Smooth muscle cell (in vitro differentiated cells): ENCODE results near the gene SS18. TPM values are rescaled to one million over a fixed set of nuclear protein-coding genes. Genes with fewer than 3 reads are reported as not detected.

Experiments used
- DNase-seq: peaks from one replicate; lab custom pipeline; 2025; ENCODE audit not compliant: unreplicated experiment; lab: John Stamatoyannopoulos, UW
- H2AFZ ChIP-seq: fragments of 200-600 bp; sonication (generic); 2 replicates; pipeline ENCODE4 v1.6.0; 2016; ENCODE audit warnings: antibody characterized with exemption, low read depth, mild to moderate bottlenecking
- H3F3A ChIP-seq: fragments of 200-600 bp; sonication (generic); 2 replicates; pipeline ENCODE4 v1.6.0; 2017; ENCODE audit warnings: antibody characterized with exemption, low read depth
- H3K27ac ChIP-seq: fragments of 200-600 bp; sonication (generic); 2 replicates; pipeline ENCODE4 v1.5.1; 2016; ENCODE audit warnings: low read depth, mild to moderate bottlenecking
- H3K27me3 ChIP-seq: fragments of 200-600 bp; sonication (generic); 2 replicates; pipeline ENCODE4 v1.6.1; 2016; ENCODE audit warnings: low read depth, mild to moderate bottlenecking
- H3K36me3 ChIP-seq: fragments of 200-600 bp; sonication (generic); 2 replicates; pipeline ENCODE4 v1.5.1; 2016; ENCODE audit warnings: low read depth
- H3K4me1 ChIP-seq: fragments of 200-600 bp; sonication (generic); 2 replicates; pipeline ENCODE4 v1.5.1; 2016; ENCODE audit warnings: low read depth
- H3K4me2 ChIP-seq: fragments of 200-600 bp; sonication (generic); 2 replicates; pipeline ENCODE4 v1.6.0; 2016; ENCODE audit warnings: mild to moderate bottlenecking
- H3K4me3 ChIP-seq: fragments of 200-600 bp; sonication (generic); 2 replicates; pipeline ENCODE4 v1.5.1; 2016; ENCODE audit warnings: mild to moderate bottlenecking
- H3K79me2 ChIP-seq: fragments of 200-600 bp; sonication (generic); 2 replicates; pipeline ENCODE4 v1.6.0; 2016; ENCODE audit warnings: low read depth, mild to moderate bottlenecking
- H3K9ac ChIP-seq: fragments of 200-600 bp; sonication (generic); 2 replicates; pipeline ENCODE4 v1.6.0; 2016; ENCODE audit warnings: low read depth
- H3K9me3 ChIP-seq: fragments of 200-600 bp; sonication (generic); replicated peaks from 2 replicates; pipeline ENCODE4 v1.5.1; 2016; ENCODE audit warnings: low read depth
- H4K20me1 ChIP-seq: fragments of 200-600 bp; sonication (generic); 2 replicates; pipeline ENCODE4 v1.6.0; 2016; ENCODE audit warnings: low read depth
- WGBS: methylation state at CpG from one replicate; pipeline ENCODE4 v1.1.7; 2016; ENCODE audit warnings: low lambda C conversion rate; 5-methylcytosine and 5-hydroxymethylcytosine counted together
- polyA plus RNA-seq: library from polyadenylated mRNA; unstranded; fragments of >200 nt; fragmentation: Nextera tagmentation; extraction: Ambion mirVana; gene quantifications from 2 replicates; pipeline ENCODE4 v1.2.1, GENCODE V29; 2016
- total RNA-seq: library from RNA; depleted of rRNA; stranded (reverse); fragments of >200 nt; gene quantifications from 2 replicates; pipeline ENCODE4 v1.2.3, GENCODE V29; 2014
- TF ChIP-seq, protein P1 (sequence below): fragments of 200-600 bp; sonication (generic); IDR thresholded peaks from 2 replicates; pipeline ENCODE4 v1.5.1; 2017; ENCODE audit warnings: borderline replicate concordance, mild to moderate bottlenecking, antibody characterized with exemption; ENCODE audit not compliant: insufficient read depth, poor library complexity, severe bottlenecking

Gene SS18
- total and polyA plus RNA-seq, 2 experiments from 2014 or later = 109 to 180 TPM

DNA sequence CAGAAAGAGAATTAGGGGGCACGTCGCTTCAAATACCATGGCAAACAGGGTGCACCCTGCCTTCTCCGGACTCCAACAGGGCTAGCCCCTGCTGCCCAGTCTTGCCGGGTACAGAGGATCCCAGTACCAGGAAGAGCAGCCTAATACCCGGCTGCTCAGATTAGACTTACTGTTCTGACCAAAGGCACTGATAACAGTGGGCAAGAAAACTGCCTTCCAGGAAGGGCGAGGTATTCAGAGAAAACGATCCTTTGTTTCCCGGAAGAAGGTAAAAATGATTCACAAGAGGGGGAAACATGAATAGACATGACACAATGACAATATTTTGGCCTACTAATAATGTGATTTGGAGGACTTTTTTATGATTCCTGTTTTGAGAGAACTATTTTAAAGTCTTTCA, 99.9 kb downstream of the SS18 start:
- H3K27me3 ChIP-seq = no peaks in the 10 kb centered on the region
- TF ChIP-seq, protein P1, sequence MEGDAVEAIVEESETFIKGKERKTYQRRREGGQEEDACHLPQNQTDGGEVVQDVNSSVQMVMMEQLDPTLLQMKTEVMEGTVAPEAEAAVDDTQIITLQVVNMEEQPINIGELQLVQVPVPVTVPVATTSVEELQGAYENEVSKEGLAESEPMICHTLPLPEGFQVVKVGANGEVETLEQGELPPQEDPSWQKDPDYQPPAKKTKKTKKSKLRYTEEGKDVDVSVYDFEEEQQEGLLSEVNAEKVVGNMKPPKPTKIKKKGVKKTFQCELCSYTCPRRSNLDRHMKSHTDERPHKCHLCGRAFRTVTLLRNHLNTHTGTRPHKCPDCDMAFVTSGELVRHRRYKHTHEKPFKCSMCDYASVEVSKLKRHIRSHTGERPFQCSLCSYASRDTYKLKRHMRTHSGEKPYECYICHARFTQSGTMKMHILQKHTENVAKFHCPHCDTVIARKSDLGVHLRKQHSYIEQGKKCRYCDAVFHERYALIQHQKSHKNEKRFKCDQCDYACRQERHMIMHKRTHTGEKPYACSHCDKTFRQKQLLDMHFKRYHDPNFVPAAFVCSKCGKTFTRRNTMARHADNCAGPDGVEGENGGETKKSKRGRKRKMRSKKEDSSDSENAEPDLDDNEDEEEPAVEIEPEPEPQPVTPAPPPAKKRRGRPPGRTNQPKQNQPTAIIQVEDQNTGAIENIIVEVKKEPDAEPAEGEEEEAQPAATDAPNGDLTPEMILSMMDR = no peak
- H3K9me3 ChIP-seq = no peaks in the 10 kb centered on the region
- H3K79me2 ChIP-seq = no peaks in the 10 kb centered on the region
- H3K4me1 ChIP-seq = no peaks in the 10 kb centered on the region
- no peak overlapping the region for H3K4me2 ChIP-seq
- DNase-seq = no peak
- H3K36me3 ChIP-seq = no peaks in the 10 kb centered on the region
- no peak overlapping the region for H3K9ac ChIP-seq
- no peak overlapping the region for H2AFZ ChIP-seq
- no peaks in the 10 kb centered on the region for H4K20me1 ChIP-seq
- WGBS = 92% methylated on average over 8 of the region's 8 CpGs
- H3F3A ChIP-seq = no peaks in the 10 kb centered on the region
- no peak overlapping the region for H3K27ac ChIP-seq
- no peak overlapping the region for H3K4me3 ChIP-seq

DNA sequence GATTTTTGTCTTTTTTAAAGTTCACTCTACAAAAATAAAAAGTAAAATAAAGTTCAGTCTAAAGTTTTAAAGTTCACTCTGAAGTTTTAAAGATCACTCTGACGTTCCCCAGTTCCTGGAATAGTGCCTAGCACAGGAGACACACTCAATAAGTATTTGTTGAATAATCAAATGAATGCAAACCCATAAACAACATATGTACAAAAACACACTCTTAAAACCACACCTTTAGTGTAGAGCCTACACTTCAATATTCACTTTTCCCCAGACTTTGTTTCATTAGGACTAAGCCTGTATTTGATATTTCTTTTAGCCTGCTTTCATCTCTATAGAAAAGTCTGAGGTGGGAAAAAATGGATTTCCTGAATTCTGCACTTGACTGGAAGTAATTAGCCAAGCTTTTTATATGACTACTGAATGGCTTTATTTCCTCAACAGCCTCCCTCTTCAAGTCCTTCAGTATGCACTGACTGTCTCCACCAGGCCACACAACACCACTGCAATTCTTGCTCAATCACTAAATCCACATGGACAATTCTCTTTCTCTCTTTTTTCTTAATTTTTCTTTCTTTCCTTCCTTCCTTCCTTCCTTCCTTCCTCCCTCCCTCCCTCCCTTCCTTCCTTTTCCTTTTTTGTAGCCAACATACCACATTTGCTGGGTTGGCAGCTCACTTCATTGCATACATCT, 104.6 kb downstream of the SS18 start:
- no peaks in the 10 kb centered on the region for H3K36me3 ChIP-seq
- H3K4me3 ChIP-seq = no peak overlapping the region
- no peak for DNase-seq
- no peak overlapping the region for H3K9ac ChIP-seq
- no peaks in the 10 kb centered on the region for H3K4me1 ChIP-seq
- H3K4me2 ChIP-seq = no peak overlapping the region
- no peaks in the 10 kb centered on the region for H3F3A ChIP-seq
- no peaks in the 10 kb centered on the region for H3K9me3 ChIP-seq
- no peaks in the 10 kb centered on the region for H4K20me1 ChIP-seq
- no peaks in the 10 kb centered on the region for H3K27me3 ChIP-seq
- 85% methylated on average over 1 of the region's 1 CpG for WGBS
- no peak overlapping the region for H3K27ac ChIP-seq
- H2AFZ ChIP-seq = no peak overlapping the region
- TF ChIP-seq, protein P1 = no peak
- H3K79me2 ChIP-seq = no peaks in the 10 kb centered on the region

DNA sequence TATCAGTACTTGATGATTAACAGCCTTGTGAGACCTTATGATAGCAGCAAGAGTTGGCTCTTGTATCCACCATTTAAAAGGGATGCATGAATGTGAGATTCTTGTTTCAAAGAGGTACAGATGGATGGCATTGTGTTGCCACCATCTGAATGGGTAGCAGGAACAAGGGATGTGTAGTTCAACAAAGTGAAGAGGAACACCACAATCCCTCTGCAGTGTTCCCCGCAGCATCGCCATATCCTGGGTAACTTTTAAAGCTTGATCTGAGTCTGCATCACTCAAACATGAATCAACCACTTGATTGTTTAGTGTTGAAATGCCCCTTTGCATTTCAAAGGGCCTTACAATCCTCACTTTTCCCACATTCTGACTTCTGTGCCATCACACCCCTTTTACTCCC, 106.7 kb downstream of the SS18 start:
- H4K20me1 ChIP-seq = no peaks in the 10 kb centered on the region
- peaks cover 2% of the 10 kb centered on the region for H3F3A ChIP-seq
- TF ChIP-seq, protein P1 = no peak
- H3K36me3 ChIP-seq = no peaks in the 10 kb centered on the region
- no peak overlapping the region for H3K27ac ChIP-seq
- H3K4me1 ChIP-seq = no peaks in the 10 kb centered on the region
- H3K27me3 ChIP-seq = no peaks in the 10 kb centered on the region
- no peak overlapping the region for H2AFZ ChIP-seq
- no peaks in the 10 kb centered on the region for H3K79me2 ChIP-seq
- no peak overlapping the region for H3K4me3 ChIP-seq
- H3K9me3 ChIP-seq = no peaks in the 10 kb centered on the region
- H3K9ac ChIP-seq = no peak overlapping the region
- 100% methylated on average over 2 of the region's 2 CpGs for WGBS
- no peak overlapping the region for H3K4me2 ChIP-seq
- DNase-seq = no peak

DNA sequence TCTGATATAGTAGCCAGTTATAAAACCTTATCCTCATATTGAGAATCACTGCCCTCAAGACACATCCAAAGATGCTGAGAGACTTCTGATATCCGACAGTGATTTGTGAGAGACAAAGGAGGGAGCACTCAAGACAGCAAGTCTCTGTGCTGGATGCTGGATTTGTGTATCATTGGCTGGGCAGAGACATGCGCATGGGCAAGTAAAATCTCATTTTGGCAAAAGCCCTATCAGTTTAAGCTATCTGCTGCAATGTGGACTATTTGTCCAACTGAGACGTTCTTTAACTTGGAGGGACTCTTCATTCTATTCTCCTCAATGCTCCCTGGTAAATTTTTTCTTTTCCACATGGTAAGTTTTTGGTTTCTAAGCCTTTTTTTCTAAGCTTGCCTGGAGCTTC, 107.5 kb downstream of the SS18 start:
- Histone ChIP-seq H2AFZ (no peak overlapping the region), H3K4me3 (no peak overlapping the region), H3K4me2 (no peak overlapping the region), H3K4me1 (no peaks in the 10 kb centered on the region), H3K9me3 (no peaks in the 10 kb centered on the region), H3K79me2 (no peaks in the 10 kb centered on the region), H4K20me1 (no peaks in the 10 kb centered on the region), H3K36me3 (no peaks in the 10 kb centered on the region), H3K27me3 (no peaks in the 10 kb centered on the region), H3K9ac (no peak overlapping the region), H3K27ac (no peak overlapping the region), H3F3A (peaks cover 5% of the 10 kb centered on the region)
- 94% methylated on average over 3 of the region's 3 CpGs for WGBS
- DNase-seq = no peak
- TF ChIP-seq, protein P1 = no peak
